SU-DHL-6 (cell line): ENCODE results near the gene CADM1.

Source experiments
- EZH2phosphoT487 ChIP-seq: fragments of 200-600 bp; sonication (generic), shearing (Covaris generic); conservative IDR thresholded peaks from 2 replicates; pipeline ENCODE4 v1.6.1; 2018; ENCODE audit warnings: mild to moderate bottlenecking, antibody characterized with exemption, low read length, moderate library complexity, mixed read lengths
- TF ChIP-seq, protein P1 (sequence below): fragments of 200-600 bp; sonication (generic); IDR thresholded peaks from one replicate; pipeline ENCODE4 v1.5.1; 2017; ENCODE audit warnings: antibody characterized with exemption, mild to moderate bottlenecking, low read length, moderate library complexity; ENCODE audit not compliant: insufficient read depth, poor library complexity, severe bottlenecking

DNA sequence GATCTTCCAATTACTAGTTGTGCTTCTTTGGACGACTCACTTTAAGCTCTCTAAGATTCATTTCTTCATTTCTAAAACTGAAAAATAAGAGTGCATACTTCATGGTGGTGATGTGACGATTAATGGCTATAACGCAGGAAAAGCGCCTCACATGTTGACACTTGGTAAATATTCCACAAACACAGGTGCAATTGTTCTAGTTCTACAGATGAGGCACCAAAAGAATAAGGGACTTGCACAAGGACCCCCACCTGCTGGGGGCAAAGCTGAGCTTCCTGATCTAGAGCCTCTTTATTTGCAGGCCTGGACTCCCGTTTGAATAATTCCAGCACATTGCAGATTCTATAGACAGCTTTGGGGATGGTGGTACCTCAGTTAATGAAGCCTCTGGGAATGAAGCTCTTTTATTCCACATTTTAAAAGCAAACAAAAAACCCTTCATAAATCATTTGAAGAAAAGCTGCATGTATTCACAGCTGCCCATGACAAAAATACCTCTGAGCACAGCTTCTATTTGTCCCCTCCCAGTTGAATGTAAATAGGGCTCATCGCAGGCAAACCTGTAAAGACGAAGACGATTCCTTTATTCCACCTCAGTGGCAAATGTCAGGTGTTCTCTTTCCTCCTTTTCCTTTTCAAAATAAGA, 14.9 kb upstream of the CADM1 start:
- TF ChIP-seq EZH2phosphoT487 = no peak
- TF ChIP-seq, protein P1, sequence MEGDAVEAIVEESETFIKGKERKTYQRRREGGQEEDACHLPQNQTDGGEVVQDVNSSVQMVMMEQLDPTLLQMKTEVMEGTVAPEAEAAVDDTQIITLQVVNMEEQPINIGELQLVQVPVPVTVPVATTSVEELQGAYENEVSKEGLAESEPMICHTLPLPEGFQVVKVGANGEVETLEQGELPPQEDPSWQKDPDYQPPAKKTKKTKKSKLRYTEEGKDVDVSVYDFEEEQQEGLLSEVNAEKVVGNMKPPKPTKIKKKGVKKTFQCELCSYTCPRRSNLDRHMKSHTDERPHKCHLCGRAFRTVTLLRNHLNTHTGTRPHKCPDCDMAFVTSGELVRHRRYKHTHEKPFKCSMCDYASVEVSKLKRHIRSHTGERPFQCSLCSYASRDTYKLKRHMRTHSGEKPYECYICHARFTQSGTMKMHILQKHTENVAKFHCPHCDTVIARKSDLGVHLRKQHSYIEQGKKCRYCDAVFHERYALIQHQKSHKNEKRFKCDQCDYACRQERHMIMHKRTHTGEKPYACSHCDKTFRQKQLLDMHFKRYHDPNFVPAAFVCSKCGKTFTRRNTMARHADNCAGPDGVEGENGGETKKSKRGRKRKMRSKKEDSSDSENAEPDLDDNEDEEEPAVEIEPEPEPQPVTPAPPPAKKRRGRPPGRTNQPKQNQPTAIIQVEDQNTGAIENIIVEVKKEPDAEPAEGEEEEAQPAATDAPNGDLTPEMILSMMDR = no peak
